ENCODE measurements around the gene TLE5. TPM values are rescaled to one million over a fixed set of nuclear protein-coding genes. Genes with fewer than 3 reads are reported as not detected.
A peak's percentile ranks its signal among the peaks of the same experiment; 100 is the strongest.
"Not testable (repeated sequence)": the region's sequence is repeated elsewhere in the genome, so short reads cannot be mapped to it uniquely, and the experiment has no call there.

The TLE5 gene
- total and polyA plus RNA-seq, 2 experiments from 2014 or later: 487 to 612 TPM

GRCh38 chr19:3041761-3042620 lies 20.3 kb downstream of the TLE5 start:
- Histone ChIP-seq H3K36me3 (no peaks in the 10 kb centered on the region), H3K9me3 (ENCODE audit: low read depth) (no peaks in the 10 kb centered on the region), H3K27ac (peak overlapping the region; percentile 18), H3K4me3 (no peak overlapping the region), H3K4me1 (ENCODE audit: low read depth) (peaks cover 12% of the 10 kb centered on the region), H3K27me3 (no peaks in the 10 kb centered on the region)
- TF ChIP-seq CTCF (IDR thresholded peaks at IDR 0.05; ENCODE audit: low read depth, low read length): no peak
- DNase-seq (ENCODE audit: low read depth in 1 of 2, low spot score in 1 of 2): peak in 1 of 2 donors; percentile 28

- Histone ChIP-seq H3K4me3 (no peak overlapping the region), H3K27ac (no peak overlapping the region), H3K4me1 (ENCODE audit: low read depth) (peaks cover 12% of the 10 kb centered on the region), H3K36me3 (no peaks in the 10 kb centered on the region), H3K27me3 (no peaks in the 10 kb centered on the region), H3K9me3 (ENCODE audit: low read depth) (no peaks in the 10 kb centered on the region)
- no peak for TF ChIP-seq CTCF (IDR thresholded peaks at IDR 0.05; ENCODE audit: low read depth, low read length)
- no peak for DNase-seq (ENCODE audit: low read depth in 1 of 2, low spot score in 1 of 2)
Measured at GRCh38 chr19:3041327-3041726, 21.0 kb downstream of the TLE5 start.

- DNase-seq (ENCODE audit: low read depth in 1 of 2, low spot score in 1 of 2): no peak
- Histone ChIP-seq H3K4me3 (no peak overlapping the region), H3K9me3 (ENCODE audit: low read depth) (no peaks in the 10 kb centered on the region), H3K27me3 (no peaks in the 10 kb centered on the region), H3K4me1 (ENCODE audit: low read depth) (peaks cover 18% of the 10 kb centered on the region), H3K36me3 (no peaks in the 10 kb centered on the region), H3K27ac (no peak overlapping the region)
- no peak for TF ChIP-seq CTCF (IDR thresholded peaks at IDR 0.05; ENCODE audit: low read depth, low read length)
Measured at GRCh38 chr19:3039641-3040077, 22.6 kb downstream of the TLE5 start.

- H3K36me3 ChIP-seq: no peaks in the 10 kb centered on the region
- no peaks in the 10 kb centered on the region for H3K9me3 ChIP-seq (ENCODE audit: low read depth)
- no peaks in the 10 kb centered on the region for H3K27me3 ChIP-seq
- H3K27ac ChIP-seq: no peak overlapping the region
- DNase-seq (ENCODE audit: low read depth in 1 of 2, low spot score in 1 of 2): no peak
- H3K4me1 ChIP-seq (ENCODE audit: low read depth): peaks cover 23% of the 10 kb centered on the region
- H3K4me3 ChIP-seq: no peak overlapping the region
- no peak for TF ChIP-seq CTCF (IDR thresholded peaks at IDR 0.05; ENCODE audit: low read depth, low read length)
Measured at GRCh38 chr19:3039125-3039524, 23.2 kb downstream of the TLE5 start.

- Histone ChIP-seq H3K4me1 (ENCODE audit: low read depth) (peaks cover 27% of the 10 kb centered on the region), H3K27me3 (no peaks in the 10 kb centered on the region), H3K9me3 (ENCODE audit: low read depth) (no peaks in the 10 kb centered on the region), H3K4me3 (no peak overlapping the region), H3K27ac (no peak overlapping the region), H3K36me3 (no peaks in the 10 kb centered on the region)
- no peak for TF ChIP-seq CTCF (IDR thresholded peaks at IDR 0.05; ENCODE audit: low read depth, low read length)
- no peak for DNase-seq (ENCODE audit: low read depth in 1 of 2, low spot score in 1 of 2)
Measured at GRCh38 chr19:3038214-3038613, 24.1 kb downstream of the TLE5 start.

- H3K36me3 ChIP-seq; H3K27me3 ChIP-seq; DNase-seq (ENCODE audit: low read depth in 1 of 2, low spot score in 1 of 2); H3K9me3 ChIP-seq (ENCODE audit: low read depth): not testable (repeated sequence)
- H3K27ac ChIP-seq: peak overlapping the region; percentile 87
- H3K4me1 ChIP-seq (ENCODE audit: low read depth): peaks cover 23% of the 10 kb centered on the region
- H3K4me3 ChIP-seq: peak overlapping the region; percentile 53
Measured at GRCh38 chr19:3036977-3037544, 25.2 kb downstream of the TLE5 start.
